ENCODE data around the gene ITPR1. TPM values are rescaled to one million over a fixed set of nuclear protein-coding genes. Genes with fewer than 3 reads are reported as not detected.
A peak's percentile ranks its signal among the peaks of the same experiment; 100 is the strongest.

The ITPR1 gene
- total and polyA plus RNA-seq, 2 of the 4 experiments (the other 2 are of a cell fraction), result 1.8 to 5.7 TPM

DNA sequence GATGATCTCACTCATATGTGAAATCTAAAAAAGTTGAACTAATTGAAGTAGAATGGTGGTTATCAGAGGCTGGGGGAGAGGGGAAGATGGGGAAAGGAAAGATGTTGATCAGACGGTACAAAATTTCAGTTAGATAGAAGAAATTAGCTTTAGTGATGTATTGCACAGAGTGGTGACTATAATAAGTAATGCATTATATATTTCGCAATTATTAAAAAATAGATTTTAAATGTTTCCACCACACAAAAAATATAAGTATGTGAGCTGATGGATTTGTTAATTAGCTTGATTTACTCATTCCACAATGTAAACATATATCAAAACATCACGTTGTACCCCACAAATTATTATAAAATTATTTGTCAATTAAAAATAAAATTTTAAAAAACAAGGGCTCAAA lies 34.2 kb upstream of the ITPR1 start:
- Histone ChIP-seq H2BK120ac (ENCODE audit: low read depth, low read length) (no peak overlapping the region), H3K4me2 (ENCODE audit: low read depth, low read length) (no peak overlapping the region), H2AK5ac (ENCODE audit: low read depth, low read length) (no peak overlapping the region), H3K9ac (ENCODE audit: low read depth, low read length) (no peak overlapping the region), H3K4ac (ENCODE audit: low read depth, low read length) (no peak overlapping the region), H4K8ac (ENCODE audit: low read depth in 2 of 2, low read length in 2 of 2) (no peak overlapping the region), H3K27ac (ENCODE audit: insufficient read depth, low read length) (no peak overlapping the region), H3K23ac (ENCODE audit: low read depth, low read length) (no peak overlapping the region), H4K5ac (ENCODE audit: low read depth, low read length) (no peak overlapping the region), H2AFZ (replicated peaks; ENCODE audit: low read length, poor library complexity) (no peak overlapping the region), H3K14ac (replicated peaks; ENCODE audit: low read depth, low read length) (no peak overlapping the region), H2BK5ac (ENCODE audit: low read depth, low read length, poor library complexity, severe bottlenecking) (no peak overlapping the region), H2AK9ac (replicated peaks; ENCODE audit: low read depth, low read length, poor library complexity) (no peak overlapping the region), H3K9me1 (ENCODE audit: insufficient read depth, low read length) (no peaks in the 10 kb centered on the region), H4K20me1 (ENCODE audit: insufficient read depth, low read length) (no peaks in the 10 kb centered on the region), H3K18ac (ENCODE audit: low read depth, low read length) (no peak overlapping the region), H3K56ac (ENCODE audit: extremely low read depth, insufficient read depth, low read length) (no peak overlapping the region), H3K4me3 (ENCODE audit: insufficient read depth, low read depth, low read length) (no peak overlapping the region), H3K27me3 (ENCODE audit: control insufficient read depth, insufficient read depth, low read length) (no peaks in the 10 kb centered on the region), H2BK20ac (ENCODE audit: low read depth, low read length) (no peak overlapping the region), H3K79me1 (ENCODE audit: low read depth in 1 of 2, low read length in 2 of 2) (no peaks in the 10 kb centered on the region; a peak in 1 of 4 replicates), H3K9me3 (ENCODE audit: control insufficient read depth, insufficient read depth, low read length) (no peaks in the 10 kb centered on the region), H3K4me1 (ENCODE audit: control insufficient read depth, insufficient read depth, low read length) (no peaks in the 10 kb centered on the region), H3K36me3 (ENCODE audit: control insufficient read depth, insufficient read depth, low read length) (no peaks in the 10 kb centered on the region), H4K91ac (ENCODE audit: insufficient read depth, low read depth, low read length) (no peak overlapping the region), H2BK15ac (ENCODE audit: low read depth, low read length) (no peak overlapping the region)
- TF ChIP-seq CEBPB (IDR thresholded peaks at IDR 0.05; ENCODE audit: low read depth, low read length), result peak; percentile 45
- TF ChIP-seq, protein P1, sequence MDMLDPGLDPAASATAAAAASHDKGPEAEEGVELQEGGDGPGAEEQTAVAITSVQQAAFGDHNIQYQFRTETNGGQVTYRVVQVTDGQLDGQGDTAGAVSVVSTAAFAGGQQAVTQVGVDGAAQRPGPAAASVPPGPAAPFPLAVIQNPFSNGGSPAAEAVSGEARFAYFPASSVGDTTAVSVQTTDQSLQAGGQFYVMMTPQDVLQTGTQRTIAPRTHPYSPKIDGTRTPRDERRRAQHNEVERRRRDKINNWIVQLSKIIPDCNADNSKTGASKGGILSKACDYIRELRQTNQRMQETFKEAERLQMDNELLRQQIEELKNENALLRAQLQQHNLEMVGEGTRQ (IDR thresholded peaks at IDR 0.05; ENCODE audit: low read depth, low read length), result no peak
- WGBS, 2 experiments (ENCODE audit: extremely low coverage in 2 of 2, insufficient read length in 1 of 2), result no CpG with 5 or more reads among the region's 3 CpGs
- ChIA-PET POLR2A (ENCODE audit: unreplicated experiment) (no interaction called here), CTCF (interaction anchor here (0.8 kb wide), 1 partner anchor 12 kb away, joined by 3 read pairs; no protein-coding TSS in a partner anchor)
- dilution Hi-C loops (cut with HindIII; ENCODE audit: low sequenced_read_pairs, unreplicated experiment) (no loop called here), intact Hi-C loops (cut with micrococcal nuclease) (no loop called here), in situ Hi-C loops (cut with MboI; ENCODE audit: low sequenced_read_pairs) (no loop called here)
- DNase-seq (no peak), ATAC-seq (ENCODE audit: low read depth) (no peak)
- BruUV-seq (replicated peaks), result no TSS peak
